OCI-LY1 (cell line): ENCODE data around the gene IVD.

ENCODE experiments used
- CTCF ChIP-seq: fragments of 200-600 bp; sonication (generic), shearing (Covaris generic); IDR thresholded peaks from 2 replicates; pipeline ENCODE4 v1.5.1; 2017; ENCODE audit warnings: mild to moderate bottlenecking, antibody characterized with exemption, low read length, moderate library complexity, mixed read lengths
- EZH2 ChIP-seq: fragments of 200-600 bp; sonication (generic), shearing (Covaris generic); IDR thresholded peaks from 2 replicates; pipeline ENCODE4 v1.8.0; 2017; ENCODE audit warnings: borderline replicate concordance, mixed run types, mild to moderate bottlenecking, antibody characterized with exemption, low read length, moderate library complexity, mixed read lengths

GRCh38 chr15:40355976-40356585, 49.5 kb upstream of the IVD start:
- TF ChIP-seq CTCF = no peak
- no peak for TF ChIP-seq EZH2
